Adipose tissue (tissue), 3 donors: ENCODE results near the gene SHC3. TPM values are rescaled to one million over a fixed set of nuclear protein-coding genes. Genes with fewer than 3 reads are reported as not detected.

ENCODE experiments used
- H3K27ac ChIP-seq: one replicate; pipeline ENCODE4 v1.5.1; 2013; ENCODE audit warnings: low read depth, low read length
- WGBS, 3 donors: extraction: QIAGEN DNeasy Blood & Tissue Kit; methylation state at CpG; one replicate each; pipeline ENCODE4 v1.1.7; 2013; 5-methylcytosine and 5-hydroxymethylcytosine counted together
- polyA plus RNA-seq, 3 donors: library from polyadenylated mRNA; stranded (reverse); fragments of 200-250 nt; gene quantifications; one replicate each; pipeline ENCODE4 v1.2.3, GENCODE V29; 2013
- donor health status: healthy with polysubstance abuse.
- donor health status: Bipolar disorder and iron deficiency.
- donor health status: healthy.

The SHC3 gene
- polyA plus RNA-seq, 3 donors: 0.13 to 1.5 (median 0.24) TPM

DNA sequence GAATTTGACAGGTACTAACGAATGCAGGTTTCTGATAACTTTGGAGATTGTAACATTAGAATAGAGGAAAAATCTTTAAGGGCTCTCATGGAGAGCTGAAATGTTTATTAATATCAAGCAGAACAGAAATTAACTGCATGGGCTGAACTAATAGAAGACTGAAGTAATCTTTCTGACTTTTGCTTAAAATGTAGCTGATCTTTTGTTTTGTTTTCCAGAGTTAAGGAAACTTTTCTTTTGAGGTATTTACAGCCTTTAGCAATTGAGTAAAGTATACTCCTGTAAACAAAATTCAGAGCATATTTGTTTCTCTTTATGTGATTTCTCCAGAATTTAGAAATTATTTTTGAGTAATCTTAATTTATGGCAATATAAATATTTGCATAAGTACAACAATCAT is 43.9 kb downstream of the SHC3 start:
- WGBS, 3 donors: 79 to 91% (median 82%) methylated on average over 1 of the region's 1 CpG

DNA sequence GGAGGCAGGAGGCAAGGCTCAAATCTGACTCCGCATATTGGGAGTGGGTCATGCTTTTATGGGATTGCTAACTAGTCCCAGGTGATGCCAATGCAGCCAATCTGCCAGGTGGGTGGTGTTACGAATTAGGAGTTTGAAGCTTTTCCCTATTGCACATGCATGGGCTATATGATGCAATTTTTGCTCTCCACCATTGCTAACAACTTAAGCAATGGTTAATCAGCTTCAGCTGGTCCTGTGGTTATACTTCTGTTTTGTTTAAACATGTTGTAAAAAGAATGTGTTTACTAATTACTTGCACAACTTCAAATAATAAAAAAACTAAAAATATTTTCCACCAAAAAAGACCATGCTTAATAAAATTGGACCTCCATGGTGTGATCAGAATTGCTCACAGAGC is 55.7 kb downstream of the SHC3 start:
- 82 to 94% (median 89%) methylated on average over 2 of the region's 2 CpGs for WGBS, 3 donors

More for the DNA sequence above, 43.9 kb downstream of the SHC3 start:
- no peak overlapping the region for H3K27ac ChIP-seq

DNA sequence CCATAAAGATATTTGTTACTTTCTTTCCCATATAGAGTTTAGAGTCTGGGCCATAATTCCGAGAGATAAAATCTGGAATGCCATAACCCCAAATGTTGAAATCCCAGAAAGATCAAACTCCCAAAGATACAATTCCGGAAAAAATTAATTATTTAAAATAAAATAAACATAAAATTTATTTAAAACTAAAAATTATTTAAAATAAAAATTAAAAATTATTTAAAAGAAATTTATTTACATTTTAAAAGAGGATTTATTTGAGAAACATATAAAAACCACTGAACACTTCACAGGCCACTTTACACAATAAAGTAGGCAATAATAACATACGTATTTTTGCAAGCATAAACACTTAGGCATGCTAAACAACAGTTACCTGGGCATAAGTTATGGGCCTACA is 57.9 kb downstream of the SHC3 start:
- WGBS, 3 donors: 87 to 93% (median 91%) methylated on average over 3 of the region's 3 CpGs
- H3K27ac ChIP-seq: no peak overlapping the region

More for the DNA sequence above, 55.7 kb downstream of the SHC3 start:
- no peak overlapping the region for H3K27ac ChIP-seq

DNA sequence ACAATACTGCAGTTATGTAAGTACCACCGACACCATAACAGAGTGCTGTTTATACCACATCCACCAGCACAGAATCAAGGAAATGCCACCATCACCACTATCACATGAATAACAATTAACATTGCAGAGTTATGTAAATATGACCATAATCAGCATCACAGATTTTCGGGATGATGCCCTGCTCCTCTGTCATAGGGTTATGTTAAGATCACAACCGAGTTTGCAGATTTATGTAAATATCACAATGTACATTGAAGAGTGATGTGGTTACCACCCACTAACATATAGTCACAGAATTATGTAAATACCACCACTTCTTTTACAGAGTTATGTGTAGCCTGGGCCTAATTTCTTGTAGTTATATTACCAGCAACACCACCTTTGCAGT is 61.8 kb downstream of the SHC3 start:
- no peak overlapping the region for H3K27ac ChIP-seq
- WGBS, 3 donors: 86 to 92% (median 86%) methylated on average over 3 of the region's 3 CpGs

DNA sequence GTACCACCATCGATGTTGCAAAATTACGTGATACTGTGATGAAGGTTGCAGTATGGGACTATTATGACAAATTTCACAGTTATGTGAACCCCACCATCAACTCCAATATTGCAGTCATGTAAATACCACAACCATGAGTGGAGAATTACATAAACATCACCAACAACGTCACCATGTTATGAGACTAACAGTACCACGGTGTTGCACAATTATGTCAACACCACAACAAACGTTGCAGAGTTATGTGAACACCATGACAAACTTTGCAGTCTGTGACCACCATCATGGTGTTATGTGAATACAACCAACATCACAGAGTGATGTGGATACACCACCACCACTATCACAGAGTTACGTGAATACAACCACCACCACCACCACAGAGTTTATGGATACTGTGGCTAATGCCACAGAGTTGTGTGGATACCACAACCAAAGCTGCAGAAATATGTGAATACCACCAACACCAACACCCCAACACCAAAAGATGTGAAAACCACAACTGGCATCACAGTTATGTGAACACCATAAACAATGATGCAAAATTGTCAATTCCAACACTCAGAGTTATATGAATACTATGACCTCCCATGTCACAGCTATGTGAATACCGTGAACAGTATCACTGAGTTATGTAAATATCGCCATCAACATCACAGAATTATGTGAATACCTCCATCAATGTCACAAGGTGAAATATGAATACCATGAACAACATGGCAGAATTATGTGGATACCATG is 62.4 kb downstream of the SHC3 start:
- no peak overlapping the region for H3K27ac ChIP-seq
- 84 to 87% (median 85%) methylated on average over 8 of the region's 8 CpGs for WGBS, 3 donors

DNA sequence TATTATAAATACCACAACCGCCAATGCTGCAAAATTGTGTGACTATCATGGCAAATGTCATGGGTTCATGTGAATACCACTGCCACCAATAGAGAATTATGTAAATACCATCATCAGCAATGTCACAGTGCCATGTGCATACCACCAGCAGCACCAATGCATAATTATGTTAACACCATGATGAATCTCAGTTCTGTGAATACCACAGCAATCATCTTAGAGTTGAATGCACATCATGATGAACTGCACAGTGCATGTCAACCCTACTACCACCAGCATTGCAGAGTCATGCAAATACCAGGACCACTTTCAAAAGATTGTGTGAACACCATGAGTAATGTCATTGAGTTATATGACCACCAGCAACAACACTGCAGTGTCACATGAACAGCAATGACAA is 63.2 kb downstream of the SHC3 start:
- no peak overlapping the region for H3K27ac ChIP-seq
- WGBS, 3 donors: 76 to 88% (median 88%) methylated on average over 1 of the region's 1 CpG

DNA sequence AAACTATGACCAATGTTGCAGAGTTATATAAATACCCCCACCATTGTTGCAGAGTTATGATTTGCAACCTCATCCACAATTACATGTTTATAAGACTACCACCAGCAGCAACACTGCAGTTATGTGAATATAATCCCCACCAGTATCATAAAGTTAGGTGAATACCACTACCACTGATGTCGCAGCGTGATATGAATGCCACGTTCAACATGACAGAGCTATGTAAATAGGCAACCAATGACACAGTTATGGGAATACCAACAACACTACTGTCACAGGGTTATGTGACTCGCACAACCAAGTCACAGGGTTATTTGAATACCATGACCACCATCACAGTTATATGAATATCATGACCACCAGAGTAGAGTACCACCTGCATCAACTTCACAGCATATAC is 63.9 kb downstream of the SHC3 start:
- WGBS, 3 donors: 90 to 95% (median 94%) methylated on average over 4 of the region's 4 CpGs
- no peak overlapping the region for H3K27ac ChIP-seq

DNA sequence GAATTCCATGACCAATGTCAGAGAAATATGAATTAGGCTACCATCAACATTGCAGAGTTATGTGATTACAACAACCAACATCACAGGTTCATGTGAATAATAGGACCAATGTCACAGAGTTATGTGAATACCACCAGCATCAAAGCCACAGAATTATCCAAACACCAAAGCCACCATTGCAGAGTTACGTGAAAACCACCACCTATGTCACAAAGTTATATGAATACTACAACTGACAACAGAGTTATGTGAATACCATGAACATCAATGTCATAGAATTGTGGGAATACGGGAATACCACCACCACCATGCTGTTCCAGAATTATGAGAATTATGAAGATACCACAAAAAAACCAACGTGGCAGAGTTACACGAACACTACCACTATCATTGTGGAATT is 64.8 kb downstream of the SHC3 start:
- no peak overlapping the region for H3K27ac ChIP-seq
- WGBS, 3 donors: 82 to 89% (median 82%) methylated on average over 4 of the region's 4 CpGs

DNA sequence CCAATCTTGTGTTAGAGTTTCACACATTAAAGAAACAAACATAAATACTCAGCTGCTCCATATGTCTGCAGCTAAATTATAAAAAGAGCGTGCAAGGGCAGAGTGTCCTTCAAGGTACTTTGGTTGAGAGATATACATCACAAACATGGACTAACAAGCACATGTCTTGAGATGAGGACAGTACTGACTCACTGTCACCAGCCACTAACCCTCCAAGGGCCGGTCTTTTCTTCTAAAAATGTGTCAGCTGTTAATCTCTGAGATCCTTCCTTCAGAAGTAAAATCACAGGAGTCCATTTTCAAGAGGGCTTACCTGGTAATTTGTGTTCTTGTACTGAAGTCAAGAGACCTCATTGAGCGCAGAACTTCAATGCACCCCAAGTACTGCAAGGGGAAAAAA is 66.4 kb downstream of the SHC3 start:
- WGBS, 3 donors: 87 to 94% (median 89%) methylated on average over 3 of the region's 3 CpGs
- H3K27ac ChIP-seq: no peak overlapping the region

DNA sequence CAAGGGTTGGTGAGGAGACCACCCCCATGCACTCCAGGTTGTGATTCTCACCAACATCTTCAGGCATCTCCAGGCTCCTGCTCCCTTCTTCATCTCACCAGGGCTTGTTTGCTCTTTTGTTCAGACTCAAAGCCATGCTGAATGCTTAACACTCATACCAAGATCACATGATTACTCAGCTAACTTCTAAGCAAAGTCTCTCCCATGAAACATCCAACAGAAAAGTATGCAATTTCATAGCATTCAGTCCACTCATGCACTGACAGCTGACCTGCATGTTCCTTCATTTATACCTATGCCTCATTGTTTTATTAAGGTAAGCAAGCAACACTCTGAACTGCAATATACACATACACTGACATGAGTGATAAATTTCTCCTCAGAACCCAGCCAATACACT is 69.0 kb downstream of the SHC3 start:
- no peak overlapping the region for H3K27ac ChIP-seq

DNA sequence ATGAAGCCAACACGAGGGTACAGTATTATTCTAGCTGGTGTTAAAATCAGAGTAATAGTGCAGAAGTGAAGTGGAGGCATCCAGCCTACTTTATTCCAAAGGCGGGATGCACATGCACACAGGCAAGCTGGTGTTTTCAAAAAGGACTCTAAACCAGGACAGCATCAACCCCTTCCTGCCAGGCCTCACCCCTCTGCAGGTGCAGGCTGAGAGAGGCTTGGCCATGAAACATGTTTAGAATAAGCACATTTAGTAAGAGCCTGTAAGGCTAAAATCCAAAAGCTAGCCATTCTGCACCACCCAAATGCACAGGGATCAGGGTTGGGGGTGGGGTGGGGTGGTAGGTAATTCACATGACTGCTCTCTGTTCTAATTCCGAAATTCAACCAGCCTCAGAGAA is 71.2 kb downstream of the SHC3 start:
- H3K27ac ChIP-seq: no peak overlapping the region
- 74 to 85% (median 82%) methylated on average over 3 of the region's 3 CpGs for WGBS, 3 donors

DNA sequence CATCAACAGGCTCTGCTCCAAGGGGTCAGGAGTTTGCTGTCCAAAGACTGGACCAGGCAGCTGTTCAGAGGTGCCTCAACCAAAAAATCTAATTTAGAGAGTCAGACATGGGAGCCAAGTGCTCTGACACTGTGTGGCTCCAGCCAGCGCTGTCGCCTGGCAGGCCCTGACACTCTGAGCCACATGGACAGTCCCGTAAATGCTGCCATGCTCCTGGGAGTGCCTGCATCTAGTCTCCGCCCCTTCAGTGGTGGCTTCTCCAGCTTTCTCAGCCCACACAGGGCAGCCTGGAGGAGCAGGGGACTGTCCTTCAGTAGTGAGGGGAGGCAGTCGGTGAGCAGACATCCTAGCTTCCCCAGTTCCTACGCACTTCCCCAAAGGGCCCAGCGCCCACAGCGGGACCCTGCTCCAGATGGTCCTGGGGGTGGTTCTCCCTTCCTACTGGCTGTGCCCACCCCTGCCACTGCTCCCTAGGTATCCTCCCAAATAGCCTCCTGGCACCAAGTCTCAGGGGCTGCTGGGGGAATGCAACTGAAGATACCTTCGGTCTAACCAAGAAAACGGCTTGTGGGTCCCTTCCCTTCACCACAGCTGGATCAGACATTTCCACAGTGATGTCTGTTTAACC is 72.3 kb downstream of the SHC3 start:
- WGBS, 3 donors: 90 to 93% (median 92%) methylated on average over 10 of the region's 10 CpGs
- no peak overlapping the region for H3K27ac ChIP-seq

DNA sequence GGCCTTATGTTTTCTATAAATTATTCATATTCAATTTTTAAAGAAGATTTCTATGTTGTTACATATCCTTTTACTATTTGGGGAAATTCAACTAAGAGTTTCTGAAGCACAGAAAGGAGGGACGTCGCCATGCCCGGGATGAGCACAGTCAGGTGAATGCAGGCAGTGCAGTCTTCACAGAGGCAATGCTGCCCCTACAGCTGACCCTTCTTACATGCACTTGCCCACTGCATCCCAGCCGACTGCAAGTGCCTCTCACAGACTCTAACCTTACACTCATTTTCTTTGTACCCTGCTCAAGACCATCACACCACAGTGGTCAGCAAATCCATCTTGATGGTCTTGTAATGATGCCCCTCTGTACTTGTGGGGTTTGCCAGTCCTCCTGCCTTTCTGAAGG is 73.8 kb downstream of the SHC3 start:
- no peak overlapping the region for H3K27ac ChIP-seq
- WGBS, 3 donors: 68 to 86% (median 83%) methylated on average over 4 of the region's 4 CpGs

DNA sequence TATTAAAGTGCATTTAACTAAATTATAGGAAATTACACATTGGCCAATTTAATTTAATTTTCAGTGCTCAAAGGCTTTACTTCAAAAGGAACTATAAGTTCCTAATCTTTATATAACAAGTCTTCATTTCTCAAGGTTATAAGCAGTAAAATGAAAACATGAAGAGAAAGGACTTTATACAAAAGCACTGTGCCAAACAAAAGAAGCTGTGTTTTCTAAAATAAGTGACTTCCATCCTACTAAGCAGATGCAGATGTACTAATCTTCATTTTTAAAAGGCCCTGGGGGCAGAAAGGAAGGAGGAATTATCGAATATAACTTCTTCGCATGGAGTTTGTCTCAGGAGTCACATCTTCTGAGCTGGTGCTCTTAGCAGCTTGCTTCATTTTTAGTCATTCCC is 81.4 kb downstream of the SHC3 start:
- H3K27ac ChIP-seq: no peak overlapping the region
- 58 to 88% (median 58%) methylated on average over 2 of the region's 2 CpGs for WGBS, 3 donors

DNA sequence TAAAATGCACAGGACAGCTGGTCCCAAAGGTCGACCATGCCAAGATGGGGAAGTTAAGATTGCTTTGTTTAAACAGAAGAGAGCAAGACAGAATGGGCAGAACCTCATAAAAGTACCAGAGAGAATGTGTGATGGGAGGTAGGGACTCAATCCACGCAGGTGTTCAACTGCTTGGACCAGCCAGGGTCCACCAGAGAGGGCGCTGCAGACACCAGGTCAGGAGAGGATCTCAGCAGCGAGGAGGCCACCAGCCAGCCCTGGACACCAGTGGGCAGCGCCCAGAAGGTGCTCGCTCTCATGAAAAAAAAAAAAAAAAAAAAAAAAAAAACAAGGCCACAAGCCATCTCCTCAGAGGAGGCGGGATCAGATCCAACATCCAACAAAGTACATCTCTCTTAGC is 81.8 kb downstream of the SHC3 start:
- 81 to 94% (median 88%) methylated on average over 7 of the region's 7 CpGs for WGBS, 3 donors
- H3K27ac ChIP-seq: no peak overlapping the region

DNA sequence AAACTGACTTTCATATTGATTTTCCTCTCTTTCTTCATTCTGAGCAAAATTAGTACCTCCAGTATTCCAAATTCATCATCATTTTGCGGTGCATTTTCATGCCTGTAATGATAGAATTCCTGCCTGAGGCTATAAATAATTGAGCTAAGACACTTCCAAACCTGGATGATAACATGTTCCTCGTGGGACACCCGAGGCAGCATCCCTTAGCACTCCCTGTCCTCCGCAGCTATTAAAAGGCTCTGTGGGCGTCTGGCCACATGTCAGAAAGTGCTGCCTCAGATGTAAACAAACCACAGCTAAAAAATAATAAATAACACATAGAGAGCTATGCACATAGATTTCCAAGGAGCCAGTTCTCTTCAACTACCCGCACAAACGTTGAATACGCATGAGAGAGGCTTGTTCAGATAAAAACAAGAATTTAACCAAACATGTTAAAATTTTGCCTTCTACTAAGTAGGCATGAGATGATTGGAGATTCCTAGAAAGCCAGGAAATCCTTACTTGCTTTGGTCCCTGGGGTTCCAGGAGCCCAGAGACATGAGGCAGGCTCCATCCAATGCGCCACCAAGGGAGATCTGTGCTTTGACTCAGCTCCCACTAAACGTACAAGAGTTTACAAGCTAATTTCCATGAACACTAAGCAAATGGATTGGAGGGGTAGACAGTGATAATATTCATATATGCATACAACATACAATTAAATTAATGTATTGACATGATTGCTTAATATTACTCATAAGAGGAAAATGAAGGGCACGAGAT is 82.7 kb downstream of the SHC3 start:
- 59 to 65% (median 63%) methylated on average over 11 of the region's 11 CpGs for whole genome bisulfite sequencing, 3 donors
- H3K27ac ChIP-seq: no peak overlapping the region

DNA sequence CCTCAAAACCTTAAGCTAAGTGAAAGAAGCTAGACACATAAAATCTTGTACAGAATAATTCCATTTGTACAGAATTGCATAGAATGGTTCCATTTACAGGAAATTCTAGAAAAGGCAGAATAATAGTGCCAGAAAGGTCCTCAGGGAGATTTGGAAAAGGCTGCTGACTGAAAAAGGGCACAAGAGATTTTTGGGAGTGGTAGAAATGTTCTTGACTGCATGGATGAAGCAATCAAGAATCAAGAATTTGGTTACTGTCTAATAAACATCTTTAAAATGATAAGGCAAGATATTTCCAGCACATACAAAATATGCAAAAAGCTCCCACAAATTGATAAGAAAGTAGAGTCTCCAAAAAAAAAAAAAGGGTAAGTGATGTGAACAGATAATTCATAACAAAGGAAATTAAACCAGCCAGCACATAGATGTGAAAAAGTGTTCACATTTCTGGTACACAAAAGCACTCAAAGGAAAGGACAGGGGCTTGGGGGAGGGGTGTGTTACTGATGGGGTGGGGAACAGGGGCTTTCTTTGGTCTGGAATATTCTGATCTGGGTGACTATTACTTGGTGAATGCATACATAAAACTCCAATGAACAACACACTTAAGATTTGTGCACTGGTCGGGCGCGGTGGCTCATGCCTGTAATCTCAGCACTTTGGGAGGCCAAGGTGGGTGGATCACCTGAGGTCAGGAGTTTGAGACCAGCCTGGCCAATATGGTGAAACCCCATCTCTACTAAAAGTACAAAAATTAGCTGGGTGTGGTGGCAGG is 85.2 kb downstream of the SHC3 start:
- no peak overlapping the region for H3K27ac ChIP-seq
- whole genome bisulfite sequencing, 3 donors: 98 to 100% (median 98%) methylated on average over 3 of the region's 3 CpGs

DNA sequence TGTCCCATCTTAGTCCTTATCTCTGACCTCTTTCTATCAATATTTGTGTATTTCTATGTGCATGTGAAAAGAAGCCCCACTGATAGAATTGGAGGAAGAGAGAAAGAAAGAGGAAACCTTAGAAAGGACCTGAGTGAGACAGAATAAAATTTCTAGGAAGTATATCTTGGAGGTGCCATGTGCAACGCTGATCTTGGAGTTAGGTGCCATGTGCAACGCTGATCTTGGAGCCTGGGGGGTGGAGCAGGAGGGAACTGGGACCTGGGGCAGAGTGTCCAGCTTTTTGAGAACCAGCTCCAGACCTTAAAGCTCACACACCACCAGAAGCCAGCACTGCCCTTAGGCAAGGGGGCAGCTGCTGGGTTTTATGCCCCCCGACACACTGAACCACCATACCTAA is 89.4 kb downstream of the SHC3 start:
- WGBS, 3 donors: 85 to 95% (median 87%) methylated on average over 3 of the region's 3 CpGs
- H3K27ac ChIP-seq: no peak overlapping the region

DNA sequence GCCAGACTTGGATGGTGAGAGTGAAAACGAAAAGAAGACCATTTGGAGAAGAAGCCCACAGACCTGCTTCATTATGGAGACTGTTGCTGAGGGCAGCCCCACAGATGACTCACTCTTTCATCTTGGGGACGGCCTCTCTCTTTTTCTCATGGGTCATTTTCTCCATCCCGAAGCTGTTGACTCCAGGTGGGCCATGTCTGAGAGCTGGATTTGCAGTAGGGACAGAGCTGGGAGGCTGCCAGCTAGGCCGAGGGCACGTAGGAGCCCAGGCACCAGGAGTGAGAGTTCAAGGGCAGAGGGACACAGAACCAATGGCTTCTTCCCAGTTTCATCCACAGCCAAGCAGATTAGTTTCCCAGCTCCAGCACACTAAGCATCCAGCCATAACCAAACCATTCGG is 95.0 kb downstream of the SHC3 start:
- 74 to 87% (median 84%) methylated on average over 6 of the region's 6 CpGs for WGBS, 3 donors

More for the DNA sequence above, 95.0 kb downstream of the SHC3 start:
- no peak overlapping the region for H3K27ac ChIP-seq
